Neuronal stem cell (in vitro differentiated cells): ENCODE results near the gene STMN1.

Source experiments
- DNase-seq: peaks from one replicate; pipeline ENCODE4 v3.0.0-alpha.2; 2013; ENCODE audit warnings: low spot score
- H2AFZ ChIP-seq: one replicate; pipeline ENCODE4 v1.6.1; 2013; ENCODE audit warnings: mild to moderate bottlenecking, low read length, inconsistent platforms
- H2AK5ac ChIP-seq: 2 replicates; pipeline ENCODE4 v1.6.1; 2013; ENCODE audit warnings: low read depth, mild to moderate bottlenecking, inconsistent platforms, low read length, moderate library complexity, mixed read lengths
- H2BK120ac ChIP-seq: 2 replicates; pipeline ENCODE4 v1.6.1; 2013; ENCODE audit warnings: low read depth, mild to moderate bottlenecking, inconsistent platforms, low read length, moderate library complexity, mixed read lengths
- H2BK12ac ChIP-seq: one replicate; pipeline ENCODE4 v1.6.1; 2013; ENCODE audit warnings: low read length, inconsistent platforms
- H2BK15ac ChIP-seq: 2 replicates; pipeline ENCODE4 v1.6.1; 2013; ENCODE audit warnings: mild to moderate bottlenecking, low read length, inconsistent platforms, mixed read lengths
- H2BK5ac ChIP-seq: one replicate; pipeline ENCODE4 v1.6.1; 2013; ENCODE audit warnings: inconsistent platforms, mild to moderate bottlenecking, low read length, moderate library complexity
- H3K14ac ChIP-seq: one replicate; pipeline ENCODE4 v1.6.1; 2013; ENCODE audit warnings: low read length, inconsistent platforms
- H3K18ac ChIP-seq: 2 replicates; pipeline ENCODE4 v1.6.1; 2013; ENCODE audit warnings: low read length, inconsistent platforms
- H3K23ac ChIP-seq: 2 replicates; pipeline ENCODE4 v1.6.1; 2013; ENCODE audit warnings: low read depth, mild to moderate bottlenecking, mixed read lengths, low read length, inconsistent platforms; ENCODE audit not compliant: poor library complexity
- H3K27ac ChIP-seq: replicated peaks from 3 replicates; pipeline ENCODE4 v1.5.1; 2013; ENCODE audit warnings: low read length, inconsistent platforms
- H3K27me3 ChIP-seq, 3 experiments: 2 replicates each; pipeline ENCODE4 v1.6.1; 2013; ENCODE audit warnings: low read length in 3 of 3, mild to moderate bottlenecking in 2 of 3, inconsistent platforms in 1 of 3, low read depth in 1 of 3, mixed read lengths in 1 of 3, moderate library complexity in 1 of 3; ENCODE audit not compliant: control insufficient read depth in 3 of 3, insufficient read depth in 3 of 3
- H3K36me3 ChIP-seq, 2 donors: replicated peaks in 1 of 2; 2 replicates each; pipeline ENCODE4 v1.6.1; 2013; ENCODE audit warnings: low read length in 2 of 2; ENCODE audit not compliant: control insufficient read depth in 2 of 2, insufficient read depth in 2 of 2
- H3K4ac ChIP-seq: 2 replicates; pipeline ENCODE4 v1.6.1; 2013; ENCODE audit warnings: inconsistent platforms, mild to moderate bottlenecking, low read length, moderate library complexity
- H3K4me1 ChIP-seq, 2 donors: 1 replicate in 1 of 2; 2 replicates in 1 of 2; pipeline ENCODE4 v1.6.1; 2013; ENCODE audit warnings: low read length in 2 of 2, low read depth in 1 of 2; ENCODE audit not compliant: control insufficient read depth in 2 of 2, insufficient read depth in 1 of 2
- H3K4me2 ChIP-seq: one replicate; pipeline ENCODE4 v1.6.1; 2013; ENCODE audit warnings: mild to moderate bottlenecking, low read length, inconsistent platforms; ENCODE audit not compliant: insufficient read depth, poor library complexity, severe bottlenecking
- H3K4me3 ChIP-seq, 2 donors: 2 replicates each; pipeline ENCODE4 v1.5.1; 2013; ENCODE audit warnings: low read length in 2 of 2, mild to moderate bottlenecking in 2 of 2, inconsistent platforms in 1 of 2, moderate library complexity in 1 of 2
- H3K79me1 ChIP-seq: one replicate; pipeline ENCODE4 v1.6.1; 2013; ENCODE audit warnings: low read depth, mild to moderate bottlenecking, inconsistent platforms, low read length, moderate library complexity
- H3K9ac ChIP-seq: one replicate; pipeline ENCODE4 v1.6.1; 2013; ENCODE audit warnings: mild to moderate bottlenecking, low read depth, low read length, inconsistent platforms; ENCODE audit not compliant: poor library complexity
- H3K9me3 ChIP-seq, 2 donors: replicated peaks in 1 of 2; 2 replicates each; pipeline versions ENCODE3 to v1.6.1; 2013; ENCODE audit warnings: low read length in 2 of 2, mild to moderate bottlenecking in 2 of 2, inconsistent platforms in 1 of 2, low read depth in 1 of 2, mixed read lengths in 1 of 2, moderate library complexity in 1 of 2; ENCODE audit not compliant: control insufficient read depth in 2 of 2, insufficient read depth in 1 of 2
- H4K8ac ChIP-seq: one replicate; pipeline ENCODE4 v1.6.1; 2013; ENCODE audit warnings: low read depth, mild to moderate bottlenecking, inconsistent platforms, low read length, moderate library complexity
- H4K91ac ChIP-seq: one replicate; pipeline ENCODE4 v1.6.1; 2013; ENCODE audit warnings: low read length, low read depth, mild to moderate bottlenecking, inconsistent platforms; ENCODE audit not compliant: poor library complexity
- WGBS, 2 donors: extraction: QIAGEN DNeasy Blood & Tissue Kit; methylation state at CpG; one replicate each; pipeline ENCODE4 v1.1.7; 2013; ENCODE audit warnings: missing lambda C conversion rate in 2 of 2, mixed read lengths in 1 of 2; ENCODE audit not compliant: insufficient read length in 2 of 2, insufficient replicate concordance in 1 of 2; ENCODE audit errors: extremely low coverage in 2 of 2; 5-methylcytosine and 5-hydroxymethylcytosine counted together

STMN1 gene

DNA sequence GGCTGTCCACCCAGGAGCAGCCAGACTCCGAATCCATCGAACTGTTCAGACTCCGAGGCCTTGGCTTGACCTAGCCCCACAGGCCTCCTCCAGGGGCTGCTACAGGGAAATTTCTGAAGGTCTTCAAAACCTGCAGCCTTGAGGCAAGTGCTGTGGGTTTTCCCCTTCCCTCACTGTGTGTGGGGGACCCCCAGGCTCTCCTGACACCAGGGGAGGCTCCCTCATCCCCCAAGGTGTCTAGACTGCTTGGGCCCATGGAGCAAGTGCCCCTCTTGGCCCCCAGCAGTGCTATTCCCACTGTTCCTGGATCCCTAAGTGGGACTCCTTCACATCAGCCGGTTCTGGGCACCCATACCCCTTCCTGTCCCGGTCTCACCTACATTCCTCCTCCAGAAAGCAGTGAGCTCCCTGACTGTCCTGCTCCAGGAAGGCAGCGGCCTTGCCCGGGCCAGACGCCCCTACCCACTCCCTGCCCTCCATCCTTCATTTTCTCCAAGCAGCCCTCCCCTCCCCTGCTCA is 31.5 kb downstream of the STMN1 start:
- Histone ChIP-seq H3K4me3 (peak overlapping the region; percentile 55 to 76), H3K27ac (no peak overlapping the region), H3K79me1 (peaks cover 1% of the 10 kb centered on the region), H3K4ac (peak overlapping the region; percentile 68), H2BK15ac (peak overlapping the region; percentile 46), H2AK5ac (peak overlapping the region; percentile 99), H3K4me2 (peak overlapping the region; percentile 78), H4K91ac (no peak overlapping the region), H3K14ac (peak overlapping the region; percentile 75), H3K4me1 (peaks cover 16 to 22% of the 10 kb centered on the region in 2 donors), H3K9ac (peak overlapping the region; percentile 91), H2BK12ac (no peak overlapping the region), H3K27me3 (peaks cover 0 to 9% (median 0%) of the 10 kb centered on the region in 3 experiments), H3K18ac (peak overlapping the region; percentile 96), H3K9me3 (no peaks in the 10 kb centered on the region), H2BK5ac (no peak overlapping the region), H3K23ac (peak overlapping the region; percentile 92), H2AFZ (peak overlapping the region; percentile 94), H4K8ac (peak overlapping the region; percentile 48), H2BK120ac (no peak overlapping the region), H3K36me3 (peaks cover 0 to 6% of the 10 kb centered on the region in 2 donors)
- no CpG with 5 or more reads among the region's 8 CpGs for WGBS, 2 donors
- DNase-seq: no peak

DNA sequence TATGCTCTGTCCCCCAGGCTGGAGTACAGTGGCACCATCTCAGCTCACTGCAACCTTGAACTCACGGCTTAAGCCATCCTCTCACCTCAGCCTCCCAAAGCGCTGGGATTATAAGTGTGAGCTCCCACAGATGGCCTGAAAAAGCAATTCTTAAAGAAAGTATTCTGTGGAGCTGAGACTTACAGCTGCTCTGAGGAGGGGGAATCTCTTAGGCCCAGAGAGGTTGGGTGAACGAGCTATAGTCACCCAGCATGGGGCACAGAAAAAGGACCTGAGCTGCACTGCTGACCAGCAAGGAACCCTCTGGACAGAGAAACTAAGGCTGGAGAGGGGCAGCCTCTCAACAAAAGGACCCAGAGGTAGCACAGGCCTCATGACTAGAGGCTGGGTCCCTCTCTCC is 32.0 kb downstream of the STMN1 start:
- peak overlapping the region; percentile 75 for H3K14ac ChIP-seq
- H2BK5ac ChIP-seq: no peak overlapping the region
- peak overlapping the region; percentile 99 for H2AK5ac ChIP-seq
- no CpG with 5 or more reads among the region's 3 CpGs for WGBS, 2 donors
- H3K23ac ChIP-seq: peak overlapping the region; percentile 92
- H2BK12ac ChIP-seq: no peak overlapping the region
- no peak overlapping the region for H4K91ac ChIP-seq
- peak overlapping the region; percentile 96 for H3K18ac ChIP-seq
- peaks cover 1% of the 10 kb centered on the region for H3K79me1 ChIP-seq
- H2BK15ac ChIP-seq: peak overlapping the region; percentile 46
- H2AFZ ChIP-seq: no peak overlapping the region
- no peak overlapping the region for H3K9ac ChIP-seq
- H3K4me2 ChIP-seq: peak overlapping the region; percentile 78
- peak overlapping the region in 1 of 2 donors; percentile 55 for H3K4me3 ChIP-seq
- no peak overlapping the region for H4K8ac ChIP-seq
- DNase-seq: no peak
- peaks cover 0 to 6% of the 10 kb centered on the region in 2 donors for H3K36me3 ChIP-seq
- no peak overlapping the region for H2BK120ac ChIP-seq
- H3K27me3 ChIP-seq: peaks cover 0 to 9% (median 0%) of the 10 kb centered on the region in 3 experiments
- H3K27ac ChIP-seq: no peak overlapping the region
- peaks cover 18 to 22% of the 10 kb centered on the region in 2 donors for H3K4me1 ChIP-seq
- no peaks in the 10 kb centered on the region for H3K9me3 ChIP-seq
- no peak overlapping the region for H3K4ac ChIP-seq

DNA sequence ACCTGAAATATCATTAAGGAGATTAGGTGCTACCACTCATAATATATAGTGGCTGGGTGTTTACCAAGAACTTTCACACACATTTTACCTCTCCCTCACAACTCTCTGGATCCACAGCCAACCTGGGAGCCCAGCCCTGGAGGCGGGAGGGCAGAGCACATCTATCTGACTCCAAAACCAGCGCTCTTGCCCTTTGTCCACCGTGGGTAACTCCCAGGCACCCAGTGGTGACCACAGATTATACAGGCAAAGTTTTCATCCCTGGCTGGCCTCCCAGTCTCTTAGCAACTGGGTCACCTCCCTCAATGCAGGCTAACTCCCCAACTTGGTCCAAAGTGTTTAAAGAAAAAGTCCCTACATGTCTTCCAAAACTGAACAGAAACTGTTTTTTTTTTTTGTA is 33.1 kb downstream of the STMN1 start:
- Histone ChIP-seq H2BK120ac (no peak overlapping the region), H3K27me3 (peaks cover 0 to 9% (median 0%) of the 10 kb centered on the region in 3 experiments)
- DNase-seq: no peak

DNA sequence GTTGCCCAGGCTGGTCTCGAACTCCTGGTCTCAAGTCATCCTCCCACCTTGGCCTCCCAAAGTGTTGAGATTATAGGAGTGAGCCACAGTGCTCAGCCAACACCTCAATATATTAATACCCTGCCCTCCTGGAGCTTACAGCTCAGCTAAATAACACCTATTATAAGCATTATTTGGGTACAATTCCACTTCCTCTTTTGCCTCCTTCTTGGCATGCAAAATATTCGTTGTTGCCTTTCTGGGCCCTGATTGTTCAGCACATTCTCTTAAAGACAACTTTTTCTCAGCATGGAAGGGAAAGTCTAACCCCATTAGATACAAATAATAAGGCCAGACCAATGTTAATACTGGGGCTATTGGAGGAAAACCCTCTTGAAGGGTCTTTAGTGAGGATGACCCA is 33.5 kb downstream of the STMN1 start:
- no peak overlapping the region for H3K18ac ChIP-seq
- H2BK120ac ChIP-seq: no peak overlapping the region
- H3K4me2 ChIP-seq: no peak overlapping the region
- H3K9me3 ChIP-seq: no peaks in the 10 kb centered on the region
- no peak overlapping the region for H2BK5ac ChIP-seq
- no peak overlapping the region for H3K23ac ChIP-seq
- no peak overlapping the region for H2BK12ac ChIP-seq
- WGBS, 2 donors: no CpG with 5 or more reads among the region's 2 CpGs
- H2AFZ ChIP-seq: no peak overlapping the region
- H3K27ac ChIP-seq: no peak overlapping the region
- H2AK5ac ChIP-seq: no peak overlapping the region
- no peak for DNase-seq
- H3K9ac ChIP-seq: no peak overlapping the region
- H3K14ac ChIP-seq: no peak overlapping the region
- peaks cover 20 to 24% of the 10 kb centered on the region in 2 donors for H3K4me1 ChIP-seq
- peaks cover 0 to 9% (median 0%) of the 10 kb centered on the region in 3 experiments for H3K27me3 ChIP-seq
- H3K4me3 ChIP-seq: no peak overlapping the region
- no peak overlapping the region for H4K91ac ChIP-seq
- no peak overlapping the region for H3K4ac ChIP-seq
- no peak overlapping the region for H4K8ac ChIP-seq
- H3K79me1 ChIP-seq: peaks cover 1% of the 10 kb centered on the region
- H3K36me3 ChIP-seq: peaks cover 0 to 6% of the 10 kb centered on the region in 2 donors
- no peak overlapping the region for H2BK15ac ChIP-seq

More for the DNA sequence above, 33.1 kb downstream of the STMN1 start:
- no peak overlapping the region for H3K27ac ChIP-seq
- H4K91ac ChIP-seq: no peak overlapping the region
- H3K9me3 ChIP-seq: no peaks in the 10 kb centered on the region
- no peak overlapping the region for H3K4me3 ChIP-seq
- H3K4me2 ChIP-seq: no peak overlapping the region
- H3K23ac ChIP-seq: no peak overlapping the region
- peaks cover 18 to 22% of the 10 kb centered on the region in 2 donors for H3K4me1 ChIP-seq
- no peak overlapping the region for H2AFZ ChIP-seq
- no CpG with 5 or more reads among the region's 3 CpGs for WGBS, 2 donors
- no peak overlapping the region for H3K9ac ChIP-seq
- no peak overlapping the region for H4K8ac ChIP-seq
- no peak overlapping the region for H2BK5ac ChIP-seq
- no peak overlapping the region for H3K4ac ChIP-seq
- H2BK12ac ChIP-seq: no peak overlapping the region
- H2AK5ac ChIP-seq: no peak overlapping the region
- no peak overlapping the region for H3K18ac ChIP-seq
- H3K36me3 ChIP-seq: peaks cover 0 to 6% of the 10 kb centered on the region in 2 donors
- H2BK15ac ChIP-seq: no peak overlapping the region
- no peak overlapping the region for H3K14ac ChIP-seq
- H3K79me1 ChIP-seq: peaks cover 1% of the 10 kb centered on the region
